Frontal cortex (tissue), 4 donors: ENCODE results near the gene PRKN. TPM values are rescaled to one million over a fixed set of nuclear protein-coding genes. Genes with fewer than 3 reads are reported as not detected.

Experiments
- DNase-seq, 2 donors: peaks; one replicate each; pipeline ENCODE4 v3.0.0; 2012; ENCODE audit warnings: low spot score in 2 of 2
- FAIRE-seq: peaks from 2 replicates; lab custom pipeline; 2012; peaks lifted over from hg19 to GRCh38; lab: Jason Lieb, UNC
- total RNA-seq: library from RNA; depleted of rRNA; stranded (reverse); fragments of >200 nt; gene quantifications from one replicate; pipeline ENCODE4 v1.2.3, GENCODE V29; 2014
- donor health status: control.
- donor health status: control.
- donor health status: control.

Gene PRKN
- total RNA-seq, 1 donor from 2014 or later = 6.1 TPM

GRCh38 chr6:161584051-161584450 lies 1143.5 kb downstream of the PRKN start:
- no peak for DNase-seq
- FAIRE-seq = no peak

- DNase-seq (no peak), FAIRE-seq (no peak)
Measured at GRCh38 chr6:161583584-161583983, 1144.0 kb downstream of the PRKN start.

- DNase-seq = no peak
- FAIRE-seq = no peak
Measured at GRCh38 chr6:161578478-161578877, 1149.1 kb downstream of the PRKN start.

- no peak for DNase-seq
- FAIRE-seq = no peak
Measured at GRCh38 chr6:161575523-161576254, 1151.9 kb downstream of the PRKN start.

GRCh38 chr6:161568885-161569456 lies 1158.6 kb downstream of the PRKN start:
- no peak for FAIRE-seq
- no peak for DNase-seq

GRCh38 chr6:161564952-161565351 lies 1162.6 kb downstream of the PRKN start:
- FAIRE-seq (no peak), DNase-seq (no peak)

GRCh38 chr6:161561908-161562307 lies 1165.7 kb downstream of the PRKN start:
- no peak for DNase-seq
- FAIRE-seq = no peak

GRCh38 chr6:161557333-161558107 lies 1170.0 kb downstream of the PRKN start:
- FAIRE-seq (no peak), DNase-seq (no peak)

GRCh38 chr6:161554883-161555282 lies 1172.7 kb downstream of the PRKN start:
- no peak for DNase-seq
- peak; percentile 72 for FAIRE-seq

GRCh38 chr6:161549977-161550655 lies 1177.5 kb downstream of the PRKN start:
- FAIRE-seq (no peak), DNase-seq (no peak)

GRCh38 chr6:161548713-161549296 lies 1178.8 kb downstream of the PRKN start:
- no peak for FAIRE-seq
- no peak for DNase-seq

- FAIRE-seq = no peak
- DNase-seq = no peak
Measured at GRCh38 chr6:161547617-161548016, 1179.9 kb downstream of the PRKN start.

GRCh38 chr6:161546632-161547031 lies 1180.9 kb downstream of the PRKN start:
- FAIRE-seq = no peak
- no peak for DNase-seq

GRCh38 chr6:161545741-161546140 lies 1181.8 kb downstream of the PRKN start:
- DNase-seq (no peak), FAIRE-seq (no peak)

- no peak for DNase-seq
- FAIRE-seq = no peak
Measured at GRCh38 chr6:161544801-161545480, 1182.6 kb downstream of the PRKN start.

- FAIRE-seq = no peak
- DNase-seq = no peak
Measured at GRCh38 chr6:161543684-161544309, 1183.8 kb downstream of the PRKN start.

- FAIRE-seq (no peak), DNase-seq (no peak)
Measured at GRCh38 chr6:161542346-161542980, 1185.1 kb downstream of the PRKN start.

GRCh38 chr6:161540532-161540931 lies 1187.0 kb downstream of the PRKN start:
- FAIRE-seq (no peak), DNase-seq (no peak)

GRCh38 chr6:161536224-161536630 lies 1191.3 kb downstream of the PRKN start:
- DNase-seq (no peak), FAIRE-seq (no peak)
